ENCODE measurements around the gene IL18. TPM values are rescaled to one million over a fixed set of nuclear protein-coding genes. Genes with fewer than 3 reads are reported as not detected.
A peak's percentile ranks its signal among the peaks of the same experiment; 100 is the strongest.

IL18 gene
- polyA plus RNA-seq, 1 donor (not counting 4 experiments of a cell fraction or from before 2014, with no cell fraction given), result 205 TPM

- Histone ChIP-seq H3K36me3 (ENCODE audit: control insufficient read depth in 2 of 2, extremely low read depth in 1 of 2, insufficient read depth in 2 of 2, low read length in 2 of 2) (no peaks in the 10 kb centered on the region), H3K79me2 (ENCODE audit: control insufficient read depth, insufficient read depth, low read length) (no peaks in the 10 kb centered on the region), H3K27me3 (ENCODE audit: control insufficient read depth, extremely low read depth, insufficient read depth, low read length) (no peaks in the 10 kb centered on the region), H3K9me1 (ENCODE audit: control insufficient read depth, extremely low read depth, insufficient read depth, low read length) (peaks cover 3% of the 10 kb centered on the region), H4K20me1 (ENCODE audit: control insufficient read depth, extremely low read depth, insufficient read depth, low read length) (no peaks in the 10 kb centered on the region), H3K9ac (ENCODE audit: control insufficient read depth, extremely low read depth, insufficient read depth, low read length) (peak overlapping the region; percentile 3), H3K9me3 (ENCODE audit: control insufficient read depth, low read depth, low read length) (no peaks in the 10 kb centered on the region), H3K27ac (ENCODE audit: control insufficient read depth, insufficient read depth, low read length) (peak overlapping the region; percentile 51), H2AFZ (ENCODE audit: control insufficient read depth, low read length) (no peak overlapping the region), H3K4me1 (ENCODE audit: control insufficient read depth, extremely low read depth, insufficient read depth, low read length) (peaks cover 30% of the 10 kb centered on the region), H3K4me3 (ENCODE audit: control insufficient read depth in 2 of 3, extremely low read depth in 1 of 3, insufficient read depth in 2 of 3, low read depth in 1 of 3, low read length in 3 of 3) (no peak overlapping the region), H3K4me2 (ENCODE audit: control insufficient read depth, extremely low read depth, insufficient read depth, low read depth, low read length) (peak overlapping the region; percentile 34)
- TF ChIP-seq EZH2 (IDR thresholded peaks at IDR 0.05; ENCODE audit: low read length) (no peak), CTCF (optimal IDR thresholded peaks at IDR 0.05 in 1 of 3, IDR thresholded peaks at IDR 0.05 in 1 of 3, conservative IDR thresholded peaks at IDR 0.05 in 1 of 3; ENCODE audit: extremely low read depth in 1 of 3, insufficient read depth in 2 of 3, low read length in 3 of 3) (no peak)
- dilution Hi-C loops (cut with MboI; ENCODE audit: extremely low pct_ligation_motif_present, low sequenced_read_pairs), result no loop called here
- FAIRE-seq, result peak; percentile 91
- peak; percentile 38 for DNase-seq (ENCODE audit: low read depth, low spot score)
These were observed 35.3 kb downstream of the IL18 start for GRCh38 chr11:112128483-112129121.

- FAIRE-seq, result no peak
- H3K79me2 ChIP-seq (ENCODE audit: control insufficient read depth, insufficient read depth, low read length), result no peaks in the 10 kb centered on the region
These were observed 36.8 kb downstream of the IL18 start for GRCh38 chr11:112127056-112127455.

More at GRCh38 chr11:112127056-112127455, 36.8 kb downstream of the IL18 start:
- DNase-seq (ENCODE audit: low read depth, low spot score), result no peak
- dilution Hi-C loops (cut with MboI; ENCODE audit: extremely low pct_ligation_motif_present, low sequenced_read_pairs), result no loop called here
- H3K9me1 ChIP-seq (ENCODE audit: control insufficient read depth, extremely low read depth, insufficient read depth, low read length), result peaks cover 3% of the 10 kb centered on the region
- no peak overlapping the region for H3K27ac ChIP-seq (ENCODE audit: control insufficient read depth, insufficient read depth, low read length)
- TF ChIP-seq CTCF (optimal IDR thresholded peaks at IDR 0.05 in 1 of 3, IDR thresholded peaks at IDR 0.05 in 1 of 3, conservative IDR thresholded peaks at IDR 0.05 in 1 of 3; ENCODE audit: extremely low read depth in 1 of 3, insufficient read depth in 2 of 3, low read length in 3 of 3) (no peak), EZH2 (IDR thresholded peaks at IDR 0.05; ENCODE audit: low read length) (no peak)
- no peaks in the 10 kb centered on the region for H3K27me3 ChIP-seq (ENCODE audit: control insufficient read depth, extremely low read depth, insufficient read depth, low read length)
- H3K9me3 ChIP-seq (ENCODE audit: control insufficient read depth, low read depth, low read length), result no peaks in the 10 kb centered on the region
- no peak overlapping the region for H3K4me2 ChIP-seq (ENCODE audit: control insufficient read depth, extremely low read depth, insufficient read depth, low read depth, low read length)
- no peak overlapping the region for H3K4me3 ChIP-seq (ENCODE audit: control insufficient read depth in 2 of 3, extremely low read depth in 1 of 3, insufficient read depth in 2 of 3, low read depth in 1 of 3, low read length in 3 of 3)
- H3K4me1 ChIP-seq (ENCODE audit: control insufficient read depth, extremely low read depth, insufficient read depth, low read length), result peaks cover 32% of the 10 kb centered on the region
- no peaks in the 10 kb centered on the region for H3K36me3 ChIP-seq (ENCODE audit: control insufficient read depth in 2 of 2, extremely low read depth in 1 of 2, insufficient read depth in 2 of 2, low read length in 2 of 2)
- no peak overlapping the region for H3K9ac ChIP-seq (ENCODE audit: control insufficient read depth, extremely low read depth, insufficient read depth, low read length)
- no peak overlapping the region for H2AFZ ChIP-seq (ENCODE audit: control insufficient read depth, low read length)
- no peaks in the 10 kb centered on the region for H4K20me1 ChIP-seq (ENCODE audit: control insufficient read depth, extremely low read depth, insufficient read depth, low read length)
